ENCODE data around the gene C5orf46.

DNA sequence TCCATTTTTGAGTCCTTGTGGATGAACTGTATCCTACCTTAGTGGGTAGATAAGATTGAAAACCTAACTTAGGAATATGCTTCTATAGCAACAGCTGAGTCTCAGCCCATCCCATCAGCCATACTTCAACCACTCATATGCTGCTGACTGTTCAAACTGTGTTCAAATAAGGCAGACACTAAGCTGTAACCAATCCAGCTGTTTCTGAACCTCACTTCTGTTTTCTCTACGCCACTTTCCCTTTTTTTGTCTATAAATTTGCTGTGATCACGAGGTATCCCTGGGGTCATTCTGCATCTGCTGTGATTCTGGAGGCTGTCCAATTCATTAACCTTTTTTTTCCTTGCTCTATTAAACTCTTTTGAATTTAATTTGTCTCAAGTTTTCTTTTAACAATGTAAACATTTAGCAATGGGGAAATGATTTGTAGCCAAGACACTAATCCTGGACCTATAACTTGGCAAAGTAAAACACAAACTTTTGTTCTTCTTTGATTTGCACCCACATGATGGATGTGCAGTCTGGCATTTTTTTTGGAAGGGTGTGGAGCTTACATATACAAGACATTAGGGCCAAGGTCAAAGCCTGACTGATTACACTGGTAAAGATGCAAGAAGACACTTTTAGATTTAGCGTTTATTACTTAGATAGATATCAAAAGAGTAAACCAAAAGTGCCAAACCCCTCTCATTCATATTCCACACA lies 42.7 kb downstream of the C5orf46 start:
- TF ChIP-seq EZH2 (IDR thresholded peaks at IDR 0.05; ENCODE audit: borderline replicate concordance, low read depth, low read length) (no peak), NR2F6 (CRISPR knock-in tag; IDR thresholded peaks at IDR 0.05) (no peak), SETDB1 (IDR thresholded peaks at IDR 0.05; ENCODE audit: low read length) (no peak), ZNF41 (CRISPR knock-in tag; conservative IDR thresholded peaks at IDR 0.05) (no peak), ESRRA (IDR thresholded peaks at IDR 0.05; ENCODE audit: borderline replicate concordance, low read depth) (no peak), ATF7 (IDR thresholded peaks at IDR 0.05) (no peak), ZBTB7A (IDR thresholded peaks at IDR 0.05; ENCODE audit: borderline replicate concordance, control insufficient read depth, low read depth, low read length) (no peak), SRF (CRISPR knock-in tag; IDR thresholded peaks at IDR 0.05) (no peak)
- TF ChIP-seq, protein P1, sequence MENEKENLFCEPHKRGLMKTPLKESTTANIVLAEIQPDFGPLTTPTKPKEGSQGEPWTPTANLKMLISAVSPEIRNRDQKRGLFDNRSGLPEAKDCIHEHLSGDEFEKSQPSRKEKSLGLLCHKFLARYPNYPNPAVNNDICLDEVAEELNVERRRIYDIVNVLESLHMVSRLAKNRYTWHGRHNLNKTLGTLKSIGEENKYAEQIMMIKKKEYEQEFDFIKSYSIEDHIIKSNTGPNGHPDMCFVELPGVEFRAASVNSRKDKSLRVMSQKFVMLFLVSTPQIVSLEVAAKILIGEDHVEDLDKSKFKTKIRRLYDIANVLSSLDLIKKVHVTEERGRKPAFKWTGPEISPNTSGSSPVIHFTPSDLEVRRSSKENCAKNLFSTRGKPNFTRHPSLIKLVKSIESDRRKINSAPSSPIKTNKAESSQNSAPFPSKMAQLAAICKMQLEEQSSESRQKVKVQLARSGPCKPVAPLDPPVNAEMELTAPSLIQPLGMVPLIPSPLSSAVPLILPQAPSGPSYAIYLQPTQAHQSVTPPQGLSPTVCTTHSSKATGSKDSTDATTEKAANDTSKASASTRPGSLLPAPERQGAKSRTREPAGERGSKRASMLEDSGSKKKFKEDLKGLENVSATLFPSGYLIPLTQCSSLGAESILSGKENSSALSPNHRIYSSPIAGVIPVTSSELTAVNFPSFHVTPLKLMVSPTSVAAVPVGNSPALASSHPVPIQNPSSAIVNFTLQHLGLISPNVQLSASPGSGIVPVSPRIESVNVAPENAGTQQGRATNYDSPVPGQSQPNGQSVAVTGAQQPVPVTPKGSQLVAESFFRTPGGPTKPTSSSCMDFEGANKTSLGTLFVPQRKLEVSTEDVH (IDR thresholded peaks at IDR 0.05; ENCODE audit: low read depth, partially characterized antibody): no peak
- TF ChIP-seq, protein P2, sequence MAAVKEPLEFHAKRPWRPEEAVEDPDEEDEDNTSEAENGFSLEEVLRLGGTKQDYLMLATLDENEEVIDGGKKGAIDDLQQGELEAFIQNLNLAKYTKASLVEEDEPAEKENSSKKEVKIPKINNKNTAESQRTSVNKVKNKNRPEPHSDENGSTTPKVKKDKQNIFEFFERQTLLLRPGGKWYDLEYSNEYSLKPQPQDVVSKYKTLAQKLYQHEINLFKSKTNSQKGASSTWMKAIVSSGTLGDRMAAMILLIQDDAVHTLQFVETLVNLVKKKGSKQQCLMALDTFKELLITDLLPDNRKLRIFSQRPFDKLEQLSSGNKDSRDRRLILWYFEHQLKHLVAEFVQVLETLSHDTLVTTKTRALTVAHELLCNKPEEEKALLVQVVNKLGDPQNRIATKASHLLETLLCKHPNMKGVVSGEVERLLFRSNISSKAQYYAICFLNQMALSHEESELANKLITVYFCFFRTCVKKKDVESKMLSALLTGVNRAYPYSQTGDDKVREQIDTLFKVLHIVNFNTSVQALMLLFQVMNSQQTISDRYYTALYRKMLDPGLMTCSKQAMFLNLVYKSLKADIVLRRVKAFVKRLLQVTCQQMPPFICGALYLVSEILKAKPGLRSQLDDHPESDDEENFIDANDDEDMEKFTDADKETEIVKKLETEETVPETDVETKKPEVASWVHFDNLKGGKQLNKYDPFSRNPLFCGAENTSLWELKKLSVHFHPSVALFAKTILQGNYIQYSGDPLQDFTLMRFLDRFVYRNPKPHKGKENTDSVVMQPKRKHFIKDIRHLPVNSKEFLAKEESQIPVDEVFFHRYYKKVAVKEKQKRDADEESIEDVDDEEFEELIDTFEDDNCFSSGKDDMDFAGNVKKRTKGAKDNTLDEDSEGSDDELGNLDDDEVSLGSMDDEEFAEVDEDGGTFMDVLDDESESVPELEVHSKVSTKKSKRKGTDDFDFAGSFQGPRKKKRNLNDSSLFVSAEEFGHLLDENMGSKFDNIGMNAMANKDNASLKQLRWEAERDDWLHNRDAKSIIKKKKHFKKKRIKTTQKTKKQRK (IDR thresholded peaks at IDR 0.05; ENCODE audit: borderline replicate concordance, low read depth, low read length): no peak
- TF ChIP-seq, protein P3, sequence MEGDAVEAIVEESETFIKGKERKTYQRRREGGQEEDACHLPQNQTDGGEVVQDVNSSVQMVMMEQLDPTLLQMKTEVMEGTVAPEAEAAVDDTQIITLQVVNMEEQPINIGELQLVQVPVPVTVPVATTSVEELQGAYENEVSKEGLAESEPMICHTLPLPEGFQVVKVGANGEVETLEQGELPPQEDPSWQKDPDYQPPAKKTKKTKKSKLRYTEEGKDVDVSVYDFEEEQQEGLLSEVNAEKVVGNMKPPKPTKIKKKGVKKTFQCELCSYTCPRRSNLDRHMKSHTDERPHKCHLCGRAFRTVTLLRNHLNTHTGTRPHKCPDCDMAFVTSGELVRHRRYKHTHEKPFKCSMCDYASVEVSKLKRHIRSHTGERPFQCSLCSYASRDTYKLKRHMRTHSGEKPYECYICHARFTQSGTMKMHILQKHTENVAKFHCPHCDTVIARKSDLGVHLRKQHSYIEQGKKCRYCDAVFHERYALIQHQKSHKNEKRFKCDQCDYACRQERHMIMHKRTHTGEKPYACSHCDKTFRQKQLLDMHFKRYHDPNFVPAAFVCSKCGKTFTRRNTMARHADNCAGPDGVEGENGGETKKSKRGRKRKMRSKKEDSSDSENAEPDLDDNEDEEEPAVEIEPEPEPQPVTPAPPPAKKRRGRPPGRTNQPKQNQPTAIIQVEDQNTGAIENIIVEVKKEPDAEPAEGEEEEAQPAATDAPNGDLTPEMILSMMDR (IDR thresholded peaks at IDR 0.05 in 2 of 3, conservative IDR thresholded peaks at IDR 0.05 in 1 of 3; ENCODE audit: insufficient read depth in 2 of 3, low read depth in 1 of 3, low read length in 3 of 3): no peak
